GM11168 (cell line): ENCODE data around the gene CHCHD3.

ENCODE experiments used
- in situ Hi-C: fragments of 300-500 bp; cut with MboI; formaldehyde crosslinking; loops from one replicate; pipeline ENCODE4 v1.12.0; 2022; ENCODE audit warnings: low sequenced_read_pairs; ENCODE audit not compliant: unreplicated experiment

CHCHD3 gene

GRCh38 chr7:132877573-132877972, 204.3 kb downstream of the CHCHD3 start:
- in situ Hi-C loops = no loop called here

DNA sequence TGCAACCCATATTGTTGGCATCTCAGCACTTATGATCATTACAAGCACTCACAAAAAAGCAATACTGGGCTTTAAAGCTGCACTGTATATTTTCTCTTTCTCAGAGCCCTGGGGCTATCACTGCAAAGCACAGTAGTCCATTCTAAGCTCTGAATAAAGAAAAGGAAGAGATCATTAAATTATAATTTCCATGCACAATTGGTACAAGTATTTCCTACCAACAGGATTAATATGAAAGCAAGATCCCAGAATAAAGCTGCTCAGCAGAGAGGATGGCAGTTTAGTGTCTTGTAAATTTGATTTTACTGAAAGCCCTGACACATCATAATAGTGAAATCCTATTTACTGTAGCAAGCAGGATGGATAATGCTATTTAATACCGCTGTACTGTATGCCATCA, 205.3 kb downstream of the CHCHD3 start:
- in situ Hi-C loops = no loop called here

DNA sequence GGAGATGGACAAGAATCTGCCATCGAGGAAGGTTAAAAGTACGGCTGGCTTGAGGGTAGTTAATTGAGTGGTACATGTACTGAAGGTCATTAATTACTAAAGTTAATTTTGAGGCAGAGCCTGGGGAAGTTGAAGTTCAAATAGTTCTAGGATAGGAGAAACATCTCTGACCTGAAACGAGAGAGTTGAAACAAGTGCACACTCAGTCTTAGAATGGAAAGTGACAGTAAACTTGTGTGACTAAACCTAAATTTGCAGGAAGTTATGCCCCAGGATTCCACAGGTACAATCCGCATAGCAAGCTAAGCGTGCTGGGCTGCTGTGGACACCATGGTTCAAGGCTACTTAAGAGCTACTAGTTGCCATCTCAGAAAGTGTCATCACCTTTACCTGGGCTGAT, 209.9 kb downstream of the CHCHD3 start:
- in situ Hi-C loops = no loop called here

GRCh38 chr7:132871419-132871818, 210.5 kb downstream of the CHCHD3 start:
- in situ Hi-C loops = no loop called here

- in situ Hi-C loops = no loop called here
These were observed 212.6 kb downstream of the CHCHD3 start for GRCh38 chr7:132869166-132869861.

DNA sequence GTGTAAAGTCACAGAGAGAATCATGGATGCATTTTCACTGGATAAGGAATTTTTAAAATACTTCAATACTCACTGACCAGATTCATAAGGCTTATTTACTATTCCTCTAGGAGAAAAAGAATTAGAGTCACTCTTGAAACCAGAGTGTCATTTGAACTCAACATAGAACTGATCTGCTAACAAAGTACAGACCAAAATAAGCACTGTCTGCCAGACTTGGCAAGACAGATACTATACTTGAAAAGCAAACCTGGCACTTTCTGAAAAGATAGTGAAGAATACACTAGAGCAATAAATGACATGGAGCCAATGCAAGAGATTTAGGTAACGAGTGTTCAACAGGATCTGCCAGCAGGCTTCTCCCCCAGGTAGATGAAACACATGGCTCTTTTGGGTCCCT, 215.3 kb downstream of the CHCHD3 start:
- in situ Hi-C loops = no loop called here

DNA sequence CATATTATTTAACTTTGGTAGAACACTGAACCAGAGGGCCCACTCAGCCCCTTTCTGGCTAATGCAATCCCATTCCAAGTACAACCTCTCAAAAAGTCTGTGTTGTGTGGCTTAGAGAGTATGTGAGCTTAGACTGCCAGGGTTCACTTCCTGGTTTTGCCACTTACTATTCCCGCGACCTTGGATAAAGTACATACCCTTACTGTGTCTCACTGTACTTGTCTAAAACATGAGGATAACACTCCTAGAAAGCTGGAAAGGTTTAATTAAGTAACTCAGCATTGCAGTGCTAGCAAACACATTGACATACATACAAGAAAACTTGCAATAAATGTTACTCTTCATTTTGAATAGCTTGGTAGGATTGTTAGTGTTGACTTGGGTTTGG, 215.8 kb downstream of the CHCHD3 start:
- in situ Hi-C loops = no loop called here

DNA sequence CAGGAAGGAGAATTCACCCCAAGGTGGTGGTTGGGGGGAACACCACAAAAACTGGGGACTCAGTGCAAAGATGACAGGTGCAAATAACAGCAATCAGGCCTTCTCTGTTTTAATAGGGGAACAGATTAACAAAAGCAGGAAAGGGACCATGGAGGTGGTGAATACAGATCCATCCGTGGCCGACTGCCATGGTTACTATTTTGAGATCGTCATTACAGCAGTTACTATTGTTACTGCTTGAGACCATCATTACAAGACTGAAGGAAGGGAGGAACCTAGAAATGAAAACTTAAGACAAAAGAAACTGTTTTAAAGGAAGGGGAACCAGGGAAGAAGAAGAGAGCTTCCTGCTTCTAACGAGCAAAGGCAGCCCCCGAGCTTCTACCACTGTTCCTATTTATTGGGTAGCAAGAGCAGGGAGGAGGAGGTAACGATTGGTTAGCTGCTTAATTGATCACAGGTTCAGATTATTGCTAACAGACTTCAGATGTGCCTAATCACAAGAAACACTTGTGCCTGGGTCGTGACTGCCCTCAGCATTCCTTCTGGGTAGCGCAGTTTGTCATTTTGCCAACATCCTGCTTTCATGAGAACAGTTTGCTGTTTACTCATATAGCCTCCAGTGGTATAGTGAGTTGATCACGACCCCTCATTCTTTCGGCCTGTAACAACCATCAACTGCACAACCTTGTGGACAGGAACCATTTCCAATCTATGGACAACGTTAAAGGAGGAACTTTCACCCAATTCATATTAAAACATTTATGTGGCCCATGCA, 216.3 kb downstream of the CHCHD3 start:
- in situ Hi-C loops = no loop called here

DNA sequence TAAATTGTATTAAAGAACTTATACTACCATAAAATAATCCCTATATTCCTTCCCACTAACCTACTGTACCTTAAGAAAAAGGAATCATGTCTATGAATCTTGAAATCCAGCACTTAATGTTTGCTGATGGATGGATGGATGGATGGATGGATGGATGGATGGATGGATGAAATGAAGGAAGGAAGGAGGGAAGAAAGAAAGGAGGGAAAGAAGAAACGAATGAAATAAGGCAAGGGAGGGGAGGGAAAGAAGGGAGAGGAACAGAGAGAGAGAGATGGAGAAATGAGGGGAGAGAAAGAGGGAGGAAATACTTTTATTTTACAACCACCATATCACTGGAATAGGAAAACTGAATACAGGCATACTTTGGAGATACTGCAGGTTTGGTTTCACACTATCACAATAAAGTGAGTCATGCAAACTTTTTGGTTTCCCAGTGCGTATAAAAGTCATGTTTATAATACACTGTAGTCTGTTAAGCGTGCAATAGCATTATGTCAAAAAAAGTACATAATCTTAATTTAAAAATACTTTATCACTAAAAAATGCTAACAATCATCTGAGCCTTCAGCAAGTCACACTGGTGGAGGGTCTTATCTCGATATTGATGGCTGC, 219.8 kb downstream of the CHCHD3 start:
- in situ Hi-C loops = no loop called here

GRCh38 chr7:132861424-132861823, 220.5 kb downstream of the CHCHD3 start:
- in situ Hi-C loops = no loop called here

- in situ Hi-C loops = no loop called here
These were observed 222.7 kb downstream of the CHCHD3 start for GRCh38 chr7:132859199-132859598.

DNA sequence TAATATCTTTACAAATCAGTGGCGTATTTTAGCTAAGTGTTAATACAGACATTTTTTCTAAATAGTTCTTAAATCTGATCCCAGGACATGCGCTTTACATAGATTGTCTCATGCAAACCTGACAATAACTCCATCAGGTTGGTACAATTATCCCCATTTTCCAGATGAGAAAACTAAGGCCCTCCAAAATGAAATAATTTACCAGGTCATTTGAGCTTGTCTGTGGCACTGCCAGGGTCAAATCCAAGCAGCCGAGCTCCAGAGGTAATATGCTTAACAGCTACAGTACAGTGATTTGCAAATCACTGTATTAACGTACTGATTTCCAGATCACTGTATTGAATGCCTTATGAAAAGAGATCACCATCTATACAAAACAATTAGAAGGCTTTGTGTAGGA, 223.1 kb downstream of the CHCHD3 start:
- in situ Hi-C loops = no loop called here

DNA sequence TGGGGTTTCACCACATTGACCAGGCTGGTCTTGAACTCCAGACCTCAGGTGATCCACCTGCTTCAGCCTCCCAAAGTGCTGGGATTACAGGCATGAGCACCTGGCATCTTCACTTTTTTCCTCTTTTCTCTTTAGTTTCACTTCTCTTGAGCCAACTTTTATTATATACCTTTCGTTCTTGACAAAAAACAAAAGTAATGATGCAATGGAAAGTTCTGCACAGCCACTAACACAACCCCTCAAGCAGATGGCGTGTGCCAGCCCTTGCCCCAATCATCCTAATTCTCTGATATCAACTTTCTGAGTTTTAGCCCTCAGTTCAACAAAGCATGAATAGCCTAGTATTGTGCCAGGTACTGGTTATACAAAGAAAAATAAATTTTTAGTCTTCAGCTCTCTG, 223.6 kb downstream of the CHCHD3 start:
- in situ Hi-C loops = no loop called here

DNA sequence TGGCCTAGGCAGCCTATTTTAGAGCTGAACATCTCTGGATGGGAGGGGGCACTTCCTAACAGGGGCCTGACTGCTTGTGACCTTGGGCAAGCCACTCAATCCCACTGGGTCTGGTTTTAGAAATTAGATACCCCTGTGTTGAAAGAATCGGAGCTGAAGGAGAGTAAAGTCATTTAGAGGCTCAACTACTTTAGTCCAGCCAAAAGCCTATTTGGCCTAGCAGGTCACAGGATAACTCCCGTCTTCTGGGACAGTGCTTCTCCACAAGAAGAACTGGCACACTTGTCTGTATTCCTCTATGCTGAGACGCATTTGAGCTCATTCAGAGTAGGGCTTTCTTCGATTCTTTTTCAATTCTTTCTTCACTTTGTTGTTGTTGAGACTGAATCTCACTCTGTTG, 224.2 kb downstream of the CHCHD3 start:
- in situ Hi-C loops = no loop called here

DNA sequence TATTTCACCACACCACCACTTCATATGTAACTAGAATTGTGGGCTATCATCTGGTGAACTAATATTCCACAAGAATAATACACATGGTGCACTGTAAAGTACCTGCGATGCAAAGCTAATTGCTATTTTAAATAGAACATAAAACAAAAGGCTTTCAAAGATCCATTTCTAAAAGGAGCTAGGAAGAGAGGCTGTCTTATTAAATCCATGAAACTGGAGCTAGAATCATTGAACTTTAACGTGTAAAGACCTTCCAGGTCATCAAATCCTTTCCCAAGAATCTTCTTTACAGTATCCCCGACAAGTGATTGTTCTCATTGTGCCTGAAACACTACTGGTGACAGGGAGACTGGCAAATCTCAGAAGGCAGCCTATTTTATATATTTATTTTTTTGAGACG, 224.9 kb downstream of the CHCHD3 start:
- in situ Hi-C loops = no loop called here

DNA sequence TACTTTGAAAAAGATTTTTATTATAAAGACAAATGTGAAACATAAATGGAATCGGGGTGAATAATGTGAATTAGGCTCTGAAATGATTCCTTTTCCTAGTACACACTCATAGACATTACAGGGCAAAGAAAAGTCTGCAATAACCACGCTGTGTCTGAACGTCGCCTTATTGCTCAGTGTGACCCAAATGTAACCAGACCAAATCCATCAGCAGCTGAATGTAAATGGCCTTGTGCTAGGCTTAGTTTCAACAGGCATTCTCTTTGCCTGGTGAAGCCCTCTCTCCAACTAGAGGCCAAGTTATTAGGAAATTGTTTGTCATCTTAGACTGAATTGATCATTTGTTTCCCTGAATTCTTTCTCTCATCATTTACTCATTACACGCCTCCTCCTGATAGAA, 225.5 kb downstream of the CHCHD3 start:
- in situ Hi-C loops = no loop called here

DNA sequence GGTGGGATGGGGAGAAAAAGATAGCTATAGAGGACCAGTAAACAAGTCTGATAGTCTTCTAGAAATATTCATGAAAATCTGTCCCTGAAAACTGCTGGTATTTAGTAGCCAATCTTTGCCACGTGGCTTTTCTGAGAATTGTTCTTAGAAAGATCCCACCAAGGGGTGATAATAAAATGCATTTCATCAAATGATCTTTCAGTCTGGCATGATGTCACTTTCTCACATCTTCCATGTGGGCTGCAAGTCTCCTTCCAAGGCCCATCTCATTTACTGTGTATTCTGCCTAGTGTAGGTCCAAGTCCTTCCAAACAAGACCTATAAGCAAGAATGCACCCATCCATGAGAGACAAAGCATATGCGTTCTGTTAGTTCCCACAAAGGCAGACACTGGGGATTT, 226.0 kb downstream of the CHCHD3 start:
- in situ Hi-C loops = no loop called here

DNA sequence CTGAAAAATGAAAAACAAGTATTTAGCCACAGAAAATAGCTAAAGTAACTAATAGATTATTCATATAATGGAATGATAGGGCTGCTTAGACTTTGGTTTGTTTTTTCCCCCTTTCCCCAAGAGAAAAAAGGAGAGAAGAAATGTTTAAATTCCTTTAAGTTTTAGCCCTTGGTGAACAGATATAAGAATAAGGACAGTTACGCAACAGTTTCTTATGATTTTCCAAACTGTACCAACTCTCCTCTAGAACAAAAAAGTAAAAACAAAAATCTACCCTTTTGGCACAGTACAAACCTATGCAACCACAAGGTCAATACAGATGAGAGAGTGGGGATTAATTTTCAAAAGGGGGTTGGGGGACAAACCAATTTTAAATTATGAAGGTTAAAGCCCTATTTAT, 227.7 kb downstream of the CHCHD3 start:
- in situ Hi-C loops = no loop called here

- in situ Hi-C loops = no loop called here
These were observed 234.5 kb downstream of the CHCHD3 start for GRCh38 chr7:132847376-132847775.

- in situ Hi-C loops = no loop called here
These were observed 235.8 kb downstream of the CHCHD3 start for GRCh38 chr7:132846086-132846485.

- in situ Hi-C loops = no loop called here
These were observed 239.4 kb downstream of the CHCHD3 start for GRCh38 chr7:132842478-132842877.

DNA sequence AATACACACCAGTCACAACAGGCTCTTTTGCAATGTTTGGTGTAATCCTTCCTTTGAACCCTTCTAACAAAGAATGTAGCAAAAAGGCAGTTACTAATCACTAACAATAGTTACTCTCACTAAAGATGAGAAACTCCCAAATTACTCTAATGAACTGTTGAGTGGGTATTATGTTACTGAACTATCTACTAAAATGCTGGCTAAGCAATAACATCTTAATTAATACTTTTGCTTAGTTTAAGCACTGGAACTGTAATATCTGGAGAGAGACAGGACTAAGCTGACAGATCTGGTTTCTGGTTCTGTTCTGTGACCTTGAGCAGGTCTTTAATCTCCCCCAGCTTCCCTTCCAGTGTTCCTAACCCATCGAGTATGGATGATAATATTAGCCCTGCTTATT, 241.7 kb downstream of the CHCHD3 start:
- in situ Hi-C loops = no loop called here
